Measurements from ENCODE around the gene ZNF185.
A peak's percentile ranks its signal among the peaks of the same experiment; 100 is the strongest.

Gene ZNF185

DNA sequence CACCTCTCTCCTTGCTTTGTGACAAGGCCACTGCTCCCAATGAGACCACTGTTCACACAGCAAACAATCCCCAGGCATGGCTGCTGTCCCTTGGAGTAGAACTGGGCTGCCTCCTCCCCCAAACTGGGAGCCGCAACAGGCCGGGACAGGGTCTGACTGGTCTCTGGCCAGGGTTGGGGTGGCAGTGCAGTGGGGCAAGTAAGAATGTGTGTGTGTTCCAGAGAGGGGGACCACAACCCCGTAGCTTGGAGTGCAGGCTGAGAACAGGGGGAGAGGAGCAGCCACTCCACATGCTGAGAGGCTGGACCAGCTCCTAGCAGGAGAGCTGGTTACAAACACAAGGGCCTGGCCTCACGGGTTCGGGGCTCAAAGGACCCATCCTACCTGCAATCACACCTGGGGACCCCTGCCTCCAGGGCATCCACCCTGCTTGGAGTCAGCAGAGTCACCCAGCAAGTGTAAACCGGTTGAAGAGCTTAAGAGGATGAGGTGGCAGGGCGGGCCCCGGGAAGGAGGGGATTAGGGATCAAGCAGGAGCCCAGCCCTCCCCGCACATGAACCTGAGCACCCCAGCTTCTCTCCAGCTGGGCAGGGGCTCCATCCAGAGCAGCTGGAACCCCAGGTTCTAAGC is 3.8 kb upstream of the ZNF185 start:
- Histone ChIP-seq H3K27ac (no peak overlapping the region), H3K4me3 (no peak overlapping the region)
- TF ChIP-seq, protein P1, sequence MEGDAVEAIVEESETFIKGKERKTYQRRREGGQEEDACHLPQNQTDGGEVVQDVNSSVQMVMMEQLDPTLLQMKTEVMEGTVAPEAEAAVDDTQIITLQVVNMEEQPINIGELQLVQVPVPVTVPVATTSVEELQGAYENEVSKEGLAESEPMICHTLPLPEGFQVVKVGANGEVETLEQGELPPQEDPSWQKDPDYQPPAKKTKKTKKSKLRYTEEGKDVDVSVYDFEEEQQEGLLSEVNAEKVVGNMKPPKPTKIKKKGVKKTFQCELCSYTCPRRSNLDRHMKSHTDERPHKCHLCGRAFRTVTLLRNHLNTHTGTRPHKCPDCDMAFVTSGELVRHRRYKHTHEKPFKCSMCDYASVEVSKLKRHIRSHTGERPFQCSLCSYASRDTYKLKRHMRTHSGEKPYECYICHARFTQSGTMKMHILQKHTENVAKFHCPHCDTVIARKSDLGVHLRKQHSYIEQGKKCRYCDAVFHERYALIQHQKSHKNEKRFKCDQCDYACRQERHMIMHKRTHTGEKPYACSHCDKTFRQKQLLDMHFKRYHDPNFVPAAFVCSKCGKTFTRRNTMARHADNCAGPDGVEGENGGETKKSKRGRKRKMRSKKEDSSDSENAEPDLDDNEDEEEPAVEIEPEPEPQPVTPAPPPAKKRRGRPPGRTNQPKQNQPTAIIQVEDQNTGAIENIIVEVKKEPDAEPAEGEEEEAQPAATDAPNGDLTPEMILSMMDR (IDR thresholded peaks at IDR 0.05) = no peak
- DNase-seq (ENCODE audit: low spot score) = no peak

DNA sequence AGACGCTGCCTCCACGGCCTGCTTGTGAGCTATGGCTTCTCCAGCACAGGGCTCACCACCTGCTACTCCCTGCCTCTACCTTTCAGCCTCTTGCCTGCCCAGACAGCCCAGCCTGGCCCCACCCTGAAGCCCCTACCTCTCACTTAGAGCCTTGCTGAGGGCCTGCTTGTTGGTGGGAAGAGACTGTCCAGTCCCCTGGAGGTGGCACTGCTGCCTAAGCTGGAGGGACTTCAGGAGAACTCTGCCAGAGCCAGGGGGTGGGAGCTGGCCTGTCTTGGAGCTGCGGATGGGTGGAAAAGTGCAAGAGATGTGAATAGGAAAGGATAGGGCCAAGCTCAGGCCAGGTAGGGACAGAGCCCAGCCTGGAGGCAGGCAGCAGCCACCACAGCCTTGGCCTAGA is 2.7 kb upstream of the ZNF185 start:
- TF ChIP-seq, protein P1 (IDR thresholded peaks at IDR 0.05) = no peak
- no peak overlapping the region for H3K4me3 ChIP-seq
- DNase-seq (ENCODE audit: low spot score) = no peak
- H3K27ac ChIP-seq = no peak overlapping the region

DNA sequence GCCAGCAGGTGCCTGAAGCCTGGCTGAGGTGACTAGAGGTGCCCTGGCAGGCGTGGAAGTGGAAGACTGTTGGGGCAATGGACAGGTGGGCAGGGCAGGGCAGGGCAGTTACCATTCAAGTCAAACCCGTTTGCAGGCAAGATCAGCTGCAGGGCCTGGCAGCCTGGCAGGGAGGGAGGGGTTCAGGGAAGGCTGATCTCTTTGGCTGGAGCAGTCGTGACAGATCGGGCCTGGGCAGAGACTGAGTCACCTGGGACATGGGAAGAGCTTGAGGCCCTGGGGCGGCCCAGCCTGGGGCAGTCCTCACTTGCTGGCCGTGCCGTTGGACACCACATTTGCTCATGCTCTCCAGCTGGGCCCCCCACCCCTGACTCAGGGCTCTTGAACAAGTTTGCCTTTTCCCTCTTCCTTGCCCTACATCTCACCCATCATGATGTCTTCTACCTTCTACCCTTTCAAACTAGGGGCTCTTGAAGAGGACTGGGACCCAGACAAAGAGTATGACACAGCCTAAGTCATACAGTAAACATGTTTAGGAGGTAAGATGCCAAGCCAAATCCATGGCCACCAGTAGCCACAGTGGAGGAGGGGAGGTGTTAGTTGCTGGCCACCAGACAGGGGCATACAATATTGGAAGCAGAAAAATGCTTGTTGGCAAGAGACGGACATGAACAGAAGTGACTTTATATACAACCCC is 2.0 kb upstream of the ZNF185 start:
- Histone ChIP-seq H3K4me3 (no peak overlapping the region), H3K27ac (no peak overlapping the region)
- TF ChIP-seq, protein P1 (IDR thresholded peaks at IDR 0.05) = no peak
- DNase-seq (ENCODE audit: low spot score) = no peak

GRCh38 chrX:152896450-152896849 is 1.4 kb upstream of the ZNF185 start:
- H3K27ac ChIP-seq = no peak overlapping the region
- TF ChIP-seq, protein P1 (IDR thresholded peaks at IDR 0.05) = no peak

DNA sequence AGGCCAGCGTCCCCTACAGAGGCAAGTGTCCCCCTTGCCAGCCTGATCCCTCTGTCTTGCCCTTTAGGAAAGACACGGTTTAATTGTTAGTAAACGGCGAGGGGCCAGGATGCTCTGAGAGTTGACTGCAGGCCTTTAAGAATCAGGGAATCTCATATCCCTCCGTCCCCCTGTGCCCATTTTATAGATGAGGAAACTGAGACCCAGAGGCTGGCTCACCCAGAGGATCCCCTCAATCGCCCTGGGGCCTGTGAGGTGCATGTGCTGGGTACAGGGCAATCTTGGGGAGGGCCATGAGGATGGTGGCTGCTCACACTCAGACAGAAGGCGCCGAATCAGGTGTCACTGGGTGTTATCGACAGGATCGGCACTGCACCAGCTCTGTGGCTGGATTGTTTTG is 575 bp downstream of the ZNF185 start:
- H3K4me3 ChIP-seq = peak overlapping the region; percentile 58
- TF ChIP-seq, protein P1 (IDR thresholded peaks at IDR 0.05) = no peak
- H3K27ac ChIP-seq = no peak overlapping the region
- no peak for DNase-seq (ENCODE audit: low spot score)

More at GRCh38 chrX:152896450-152896849, 1.4 kb upstream of the ZNF185 start:
- no peak overlapping the region for H3K4me3 ChIP-seq
- DNase-seq (ENCODE audit: low spot score) = no peak

GRCh38 chrX:152899111-152899873 is 1.4 kb downstream of the ZNF185 start:
- H3K27ac ChIP-seq = no peak overlapping the region
- no peak for DNase-seq (ENCODE audit: low spot score)
- TF ChIP-seq, protein P1 (IDR thresholded peaks at IDR 0.05) = no peak
- no peak overlapping the region for H3K4me3 ChIP-seq
